Endothelial cell of umbilical vein (primary cell): ENCODE measurements around the gene TMEM61. TPM values are rescaled to one million over a fixed set of nuclear protein-coding genes. Genes with fewer than 3 reads are reported as not detected.

Experiments used
- BruUV-seq: library from RNA; stranded (reverse); fragments of 400-500 nt; replicated peaks from 2 replicates; lab custom pipeline; 2021; lab: Mats Ljungman, UMichigan
- CTCF ChIA-PET: fragments of 300-600, 350-600 bp; sonication (Branson Sonifier 250); formaldehyde crosslinking; loops from one replicate; lab custom pipeline; 2021; ENCODE audit warnings: antibody characterized with exemption, inconsistent platforms; lab: Charles Lee
- POLR2A ChIA-PET: fragments of 300-600, 350-600 bp; sonication (Branson Sonifier 250); formaldehyde crosslinking; loops from one replicate; lab custom pipeline; 2021; ENCODE audit warnings: antibody characterized with exemption, inconsistent platforms; lab: Charles Lee
- DNase-seq: peaks from one replicate; pipeline ENCODE4 v3.0.0-alpha.2; 2011; ENCODE audit warnings: low read depth, low spot score
- FAIRE-seq: peaks from 2 replicates; lab custom pipeline; 2011; peaks lifted over from hg19 to GRCh38; lab: Jason Lieb, UNC
- H2AFZ ChIP-seq: 2 replicates; pipeline ENCODE4 v1.6.0; 2012; ENCODE audit warnings: low read depth, low read length, control low read depth, inconsistent platforms
- H3K27ac ChIP-seq: 2 replicates; pipeline ENCODE4 v1.5.1; 2011; ENCODE audit warnings: low read depth, mild to moderate bottlenecking, control low read depth, low read length, moderate library complexity; ENCODE audit not compliant: insufficient read depth
- H3K27me3 ChIP-seq, 2 experiments: 2 replicates each; pipeline versions ENCODE4 v1.6.0 to v1.6.1; 2011; ENCODE audit warnings: low read length in 2 of 2, mixed read lengths in 1 of 2; ENCODE audit not compliant: control insufficient read depth in 2 of 2, insufficient read depth in 2 of 2
- H3K36me3 ChIP-seq, 2 experiments: 2 replicates in 1 of 2; 3 replicates in 1 of 2; pipeline ENCODE4 v1.5.1; 2011; ENCODE audit warnings: low read length in 2 of 2, mild to moderate bottlenecking in 1 of 2, moderate library complexity in 1 of 2; ENCODE audit not compliant: control insufficient read depth in 2 of 2, insufficient read depth in 2 of 2; ENCODE audit errors: extremely low read depth in 1 of 2
- H3K4me1 ChIP-seq: 3 replicates; pipeline ENCODE4 v1.5.1; 2011; ENCODE audit warnings: mild to moderate bottlenecking, low read length; ENCODE audit not compliant: control insufficient read depth, insufficient read depth; ENCODE audit errors: extremely low read depth
- H3K4me2 ChIP-seq: 2 replicates; pipeline ENCODE4 v1.6.1; 2011; ENCODE audit warnings: low read length, control low read depth, mixed read lengths; ENCODE audit not compliant: insufficient read depth
- H3K4me3 ChIP-seq, 3 experiments: fragments of 200-600 bp in 1 of 3; sonication (generic), shearing (Covaris generic) in 1 of 3; replicated peaks in 1 of 3; 2 replicates each; pipeline ENCODE4 v1.5.1; 2011 to 2016; ENCODE audit warnings: control low read depth in 3 of 3, low read length in 3 of 3, mild to moderate bottlenecking in 2 of 3, inconsistent platforms in 1 of 3, low read depth in 1 of 3, moderate library complexity in 1 of 3; ENCODE audit not compliant: insufficient read depth in 1 of 3
- H3K79me2 ChIP-seq: 2 replicates; pipeline ENCODE4 v1.6.0; 2012; ENCODE audit warnings: low read length, inconsistent platforms; ENCODE audit not compliant: control insufficient read depth, insufficient read depth
- H3K9ac ChIP-seq: replicated peaks from 2 replicates; pipeline ENCODE3; 2011; ENCODE audit warnings: low read length, control low read depth; ENCODE audit not compliant: insufficient read depth; ENCODE audit errors: extremely low read depth
- H3K9me1 ChIP-seq: replicated peaks from 3 replicates; pipeline ENCODE4 v1.6.0; 2011; ENCODE audit warnings: mild to moderate bottlenecking, low read length; ENCODE audit not compliant: control insufficient read depth, insufficient read depth; ENCODE audit errors: extremely low read depth
- H3K9me3 ChIP-seq: replicated peaks from 2 replicates; pipeline ENCODE4 v1.5.1; 2012; ENCODE audit warnings: low read length, inconsistent platforms; ENCODE audit not compliant: control insufficient read depth, insufficient read depth
- H4K20me1 ChIP-seq: replicated peaks from 2 replicates; pipeline ENCODE3; 2011; ENCODE audit warnings: mild to moderate bottlenecking, low read length; ENCODE audit not compliant: control insufficient read depth, insufficient read depth; ENCODE audit errors: extremely low read depth
- EZH2 ChIP-seq: IDR thresholded peaks from 2 replicates; pipeline ENCODE4 v1.6.1; 2012; ENCODE audit warnings: borderline replicate concordance, low read depth, mild to moderate bottlenecking, moderate library complexity, low read length, inconsistent platforms; ENCODE audit not compliant: severe bottlenecking
- FOS ChIP-seq: IDR thresholded peaks from 2 replicates; pipeline ENCODE4 v1.6.1; 2011; ENCODE audit warnings: mild to moderate bottlenecking, low read length, moderate library complexity, borderline replicate concordance; ENCODE audit not compliant: insufficient read depth
- GATA2 ChIP-seq: IDR thresholded peaks from 2 replicates; pipeline ENCODE4 v1.7.0; 2011; ENCODE audit warnings: low read depth, mild to moderate bottlenecking, moderate library complexity, mixed read lengths, low read length; ENCODE audit not compliant: insufficient read length, insufficient read depth
- JUN ChIP-seq: IDR thresholded peaks from 2 replicates; pipeline ENCODE4 v1.6.1; 2011; ENCODE audit warnings: borderline replicate concordance, low read depth; ENCODE audit not compliant: insufficient read length, insufficient read depth
- MYC ChIP-seq: IDR thresholded peaks from one replicate; pipeline ENCODE4 v1.6.1; 2011; ENCODE audit warnings: mild to moderate bottlenecking, low read depth, low read length
- POLR2A ChIP-seq: IDR thresholded peaks from 2 replicates; pipeline ENCODE4 v1.6.1; 2012; ENCODE audit warnings: low read depth, mild to moderate bottlenecking, control low read depth, low read length
- POLR2AphosphoS5 ChIP-seq: IDR thresholded peaks from 2 replicates; pipeline ENCODE4 v1.6.1; 2012; ENCODE audit warnings: low read depth, mild to moderate bottlenecking, control low read depth, low read length, moderate library complexity; ENCODE audit not compliant: insufficient read depth
- dilution Hi-C: fragments of 300-500 bp; cut with MboI; formaldehyde crosslinking; loops from one replicate; pipeline ENCODE4 v1.15.0; 2019; ENCODE audit warnings: low sequenced_read_pairs; ENCODE audit not compliant: extremely low pct_ligation_motif_present
- intact Hi-C: fragments of 100-400 bp; cut with micrococcal nuclease; formaldehyde crosslinking; loops from one replicate; pipeline ENCODE4 v1.10.0; 2022
- polyA plus RNA-seq, 4 experiments: library from polyadenylated mRNA; depleted of rRNA in 3 of 4; stranded (reverse) in 3 of 4; unstranded in 1 of 4; fragments of >200 nt; gene quantifications; 2 replicates each; pipeline versions ENCODE4 v1.2.1 to v1.2.3, GENCODE V29; 2011 to 2012; ENCODE audit warnings: missing spikeins in 1 of 4
- total RNA-seq: library from RNA; stranded (reverse); gene quantifications from 2 replicates; pipeline ENCODE4 v1.2.3, GENCODE V29; 2021
- TF ChIP-seq, protein P1 (sequence below), 2 donors: IDR thresholded peaks; 1 replicate in 1 of 2; 2 replicates in 1 of 2; pipeline ENCODE4 v1.5.1; 2011; ENCODE audit warnings: low read length in 2 of 2, mild to moderate bottlenecking in 2 of 2, moderate library complexity in 2 of 2, control low read depth in 1 of 2, inconsistent platforms in 1 of 2, low read depth in 1 of 2; ENCODE audit not compliant: insufficient read depth in 1 of 2; ENCODE audit errors: extremely low read depth in 1 of 2
- TF ChIP-seq, protein P2 (sequence below): IDR thresholded peaks from 2 replicates; pipeline ENCODE4 v1.6.1; 2011; ENCODE audit not compliant: insufficient read depth, insufficient read length

TMEM61 gene
- total and polyA plus RNA-seq, 2 donors (not counting 3 experiments of a cell fraction or from before 2014, with no cell fraction given): not detected

DNA sequence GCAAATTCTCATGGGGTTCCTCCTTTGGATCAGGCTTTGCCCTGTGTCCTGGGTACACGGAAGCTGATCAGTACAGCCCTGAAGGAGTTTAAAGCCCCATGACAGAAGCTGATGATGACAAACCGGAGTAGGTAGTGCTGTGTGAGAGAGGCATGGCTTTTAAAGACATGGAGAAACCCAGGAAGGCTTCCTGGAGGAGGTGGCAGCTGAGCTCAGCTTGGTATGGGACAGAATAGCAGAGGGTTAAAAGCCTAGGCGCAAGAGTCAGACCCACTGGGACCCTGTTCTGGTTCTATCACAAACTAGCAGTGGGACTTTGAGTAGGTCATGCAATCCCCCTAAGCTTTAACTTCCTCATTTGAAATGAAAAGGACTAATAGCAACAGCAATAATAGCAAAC lies 6.1 kb downstream of the TMEM61 start:
- ChIA-PET POLR2A (no interaction called here), CTCF (interaction anchor here (0.8 to 25.0 kb wide), 4 partner anchors 9 to 41 kb away, joined by 3 to 918 read pairs (median 9); no protein-coding TSS in a partner anchor)
- no peak overlapping the region for H3K4me2 ChIP-seq
- no peaks in the 10 kb centered on the region for H3K9me3 ChIP-seq
- no peak overlapping the region for H3K27ac ChIP-seq
- H3K79me2 ChIP-seq: no peaks in the 10 kb centered on the region
- TF ChIP-seq EZH2 (no peak), JUN (no peak), FOS (no peak), POLR2AphosphoS5 (no peak), MYC (no peak), POLR2A (no peak), GATA2 (no peak)
- TF ChIP-seq, protein P1, sequence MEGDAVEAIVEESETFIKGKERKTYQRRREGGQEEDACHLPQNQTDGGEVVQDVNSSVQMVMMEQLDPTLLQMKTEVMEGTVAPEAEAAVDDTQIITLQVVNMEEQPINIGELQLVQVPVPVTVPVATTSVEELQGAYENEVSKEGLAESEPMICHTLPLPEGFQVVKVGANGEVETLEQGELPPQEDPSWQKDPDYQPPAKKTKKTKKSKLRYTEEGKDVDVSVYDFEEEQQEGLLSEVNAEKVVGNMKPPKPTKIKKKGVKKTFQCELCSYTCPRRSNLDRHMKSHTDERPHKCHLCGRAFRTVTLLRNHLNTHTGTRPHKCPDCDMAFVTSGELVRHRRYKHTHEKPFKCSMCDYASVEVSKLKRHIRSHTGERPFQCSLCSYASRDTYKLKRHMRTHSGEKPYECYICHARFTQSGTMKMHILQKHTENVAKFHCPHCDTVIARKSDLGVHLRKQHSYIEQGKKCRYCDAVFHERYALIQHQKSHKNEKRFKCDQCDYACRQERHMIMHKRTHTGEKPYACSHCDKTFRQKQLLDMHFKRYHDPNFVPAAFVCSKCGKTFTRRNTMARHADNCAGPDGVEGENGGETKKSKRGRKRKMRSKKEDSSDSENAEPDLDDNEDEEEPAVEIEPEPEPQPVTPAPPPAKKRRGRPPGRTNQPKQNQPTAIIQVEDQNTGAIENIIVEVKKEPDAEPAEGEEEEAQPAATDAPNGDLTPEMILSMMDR (IDR thresholded peaks at IDR 0.05; ENCODE audit: extremely low read depth in 1 of 2, insufficient read depth in 1 of 2, low read depth in 1 of 2, low read length in 2 of 2): no peak
- TF ChIP-seq, protein P2, sequence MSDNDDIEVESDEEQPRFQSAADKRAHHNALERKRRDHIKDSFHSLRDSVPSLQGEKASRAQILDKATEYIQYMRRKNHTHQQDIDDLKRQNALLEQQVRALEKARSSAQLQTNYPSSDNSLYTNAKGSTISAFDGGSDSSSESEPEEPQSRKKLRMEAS: no peak
- peaks cover 4 to 9% of the 10 kb centered on the region in 2 experiments for H3K27me3 ChIP-seq
- no peaks in the 10 kb centered on the region for H3K36me3 ChIP-seq
- no peaks in the 10 kb centered on the region for H3K9me1 ChIP-seq
- DNase-seq: no peak
- no peak overlapping the region for H2AFZ ChIP-seq
- no peaks in the 10 kb centered on the region for H3K4me1 ChIP-seq
- BruUV-seq: no TSS peak
- no peak for FAIRE-seq
- H3K4me3 ChIP-seq: no peak overlapping the region
- no peaks in the 10 kb centered on the region for H4K20me1 ChIP-seq
- intact Hi-C loops (no loop called here), dilution Hi-C loops (no loop called here)
- no peak overlapping the region for H3K9ac ChIP-seq
